IPS DF 4.7 (cell line): ENCODE measurements around the gene WNT5A.
"Not testable (repeated sequence)": the region's sequence is repeated elsewhere in the genome, so short reads cannot be mapped to it uniquely, and the experiment has no call there.

Experiments used
- DNase-seq: peaks from one replicate; pipeline ENCODE4 v3.0.0-alpha.2; 2013; ENCODE audit warnings: low spot score; ENCODE audit errors: extremely low read depth

The WNT5A gene

GRCh38 chr3:55507808-55508207, 20.7 kb upstream of the WNT5A start:
- no peak for DNase-seq

- no peak for DNase-seq
Measured at GRCh38 chr3:55505776-55506175, 18.7 kb upstream of the WNT5A start.

DNA sequence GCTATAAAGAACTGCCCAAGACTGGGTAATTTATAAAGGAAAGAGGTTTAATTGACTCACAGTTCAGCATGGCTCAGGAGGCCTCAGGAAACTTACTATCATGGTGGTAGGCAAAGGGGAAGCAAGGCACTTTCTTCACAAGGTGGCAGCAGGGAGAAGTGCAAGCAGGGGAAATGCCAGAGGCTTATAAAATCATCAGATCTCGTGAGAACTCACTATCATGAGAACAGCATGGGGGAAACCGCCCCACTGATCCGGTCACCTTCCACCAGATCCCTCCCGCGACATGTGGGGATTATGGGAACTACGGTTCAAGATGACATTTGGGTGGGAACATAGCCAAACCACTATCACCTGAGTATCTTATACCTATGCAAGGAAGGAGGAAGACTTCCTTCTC, 18.0 kb upstream of the WNT5A start:
- not testable (repeated sequence) for DNase-seq

DNA sequence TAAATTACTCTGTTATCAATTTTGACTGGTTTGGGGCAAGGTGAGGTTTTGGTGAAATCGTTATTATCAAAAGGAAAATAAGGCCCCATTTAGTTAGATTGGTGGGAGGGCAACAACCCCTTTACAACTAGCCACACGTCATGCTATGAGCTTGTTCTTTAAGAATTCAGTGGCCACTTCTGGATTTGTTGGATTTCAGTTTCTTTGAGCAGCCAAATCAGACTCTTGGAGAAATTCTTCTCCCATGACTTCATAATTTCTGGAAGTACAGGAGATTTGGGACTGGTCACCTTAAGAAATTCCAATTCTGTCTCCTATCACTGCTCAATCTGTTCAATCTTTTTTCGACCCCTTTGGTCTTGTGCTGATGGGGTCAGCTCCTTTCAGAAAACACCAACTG, 14.8 kb upstream of the WNT5A start:
- DNase-seq, result no peak

- DNase-seq, result no peak
Measured at GRCh38 chr3:55500555-55501330, 13.6 kb upstream of the WNT5A start.

DNA sequence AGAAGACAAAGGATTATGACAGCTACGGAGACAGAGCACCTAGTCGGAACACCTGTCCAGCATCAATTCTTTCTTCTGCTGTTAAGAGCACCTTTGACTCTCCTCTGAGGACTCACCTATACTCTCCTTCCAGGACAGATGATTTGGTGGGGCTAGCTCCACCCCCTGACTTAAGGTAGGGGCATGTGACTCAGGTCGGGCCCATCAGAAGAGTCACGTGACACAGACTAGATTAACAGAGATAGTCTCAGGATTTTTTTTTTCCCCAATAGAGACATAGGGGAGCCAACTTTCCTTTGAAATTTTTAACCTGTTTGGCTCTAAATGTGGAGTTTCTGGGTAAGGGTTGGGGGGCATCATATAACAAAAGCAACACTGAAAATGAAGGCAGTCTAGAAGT, 11.4 kb upstream of the WNT5A start:
- DNase-seq, result no peak

DNA sequence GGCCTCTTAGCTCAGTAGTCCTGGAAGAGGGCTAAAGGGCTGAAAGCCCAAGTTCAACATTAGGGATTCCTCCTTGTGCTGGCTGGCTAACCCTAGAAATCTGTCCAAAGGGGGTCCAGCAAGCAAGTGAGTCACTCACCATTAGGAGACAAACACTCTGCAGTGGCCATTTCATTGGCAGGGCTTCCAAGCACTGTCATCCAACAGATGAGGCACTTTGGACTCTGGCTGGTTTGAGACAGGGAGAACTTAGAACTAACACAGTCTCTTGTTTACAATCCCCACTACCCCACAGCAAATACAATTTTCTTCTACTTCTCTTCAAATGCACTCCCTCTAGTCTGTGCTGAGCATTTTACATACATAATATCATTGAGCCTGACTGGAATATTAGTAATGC, 10.1 kb upstream of the WNT5A start:
- no peak for DNase-seq

GRCh38 chr3:55494976-55495375, 7.9 kb upstream of the WNT5A start:
- DNase-seq, result no peak

GRCh38 chr3:55492976-55493375, 5.9 kb upstream of the WNT5A start:
- no peak for DNase-seq

DNA sequence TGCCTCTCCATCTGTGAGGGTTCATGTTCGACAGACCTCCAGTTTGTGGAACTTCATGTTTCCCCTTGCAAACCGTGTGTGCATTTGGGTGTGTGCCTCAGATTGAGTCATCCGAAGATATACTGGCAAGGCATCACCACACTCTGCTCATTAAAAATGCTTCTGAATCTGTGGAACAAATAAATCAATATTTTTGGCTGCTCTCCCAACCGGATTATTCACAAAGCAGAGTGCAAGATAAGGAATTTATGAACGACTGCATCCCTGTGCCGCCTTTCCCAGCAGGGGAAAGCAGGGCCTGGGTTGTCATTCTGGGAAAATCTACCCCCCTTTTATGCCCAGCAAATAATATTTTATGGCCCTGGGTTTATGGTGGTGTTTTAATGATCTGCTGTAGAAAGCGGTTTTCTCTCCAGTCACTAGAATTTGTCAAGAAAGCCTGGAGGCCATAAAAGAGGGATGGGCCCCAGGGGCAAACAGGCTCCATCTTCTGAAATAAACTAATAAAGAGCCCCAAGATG, 4.2 kb upstream of the WNT5A start:
- no peak for DNase-seq

- no peak for DNase-seq
Measured at GRCh38 chr3:55490276-55490913, 3.3 kb upstream of the WNT5A start.

DNA sequence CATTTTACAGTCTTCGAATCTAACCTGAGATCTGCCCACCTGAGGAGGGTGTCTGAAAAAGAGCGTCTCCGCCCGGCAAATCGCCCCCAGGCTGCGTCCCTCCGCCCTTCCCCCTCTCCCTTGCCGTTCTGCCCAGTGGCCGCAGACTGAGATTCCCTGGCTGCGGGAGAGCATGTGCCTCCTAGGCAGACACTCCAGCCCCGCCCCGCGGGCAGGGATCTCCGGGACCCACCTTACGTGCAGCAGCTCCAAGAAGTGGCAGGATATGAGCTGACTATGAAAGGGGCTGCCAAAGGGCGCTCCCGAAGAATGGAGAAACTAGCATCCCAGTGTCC, 2.7 kb upstream of the WNT5A start:
- DNase-seq, result no peak

DNA sequence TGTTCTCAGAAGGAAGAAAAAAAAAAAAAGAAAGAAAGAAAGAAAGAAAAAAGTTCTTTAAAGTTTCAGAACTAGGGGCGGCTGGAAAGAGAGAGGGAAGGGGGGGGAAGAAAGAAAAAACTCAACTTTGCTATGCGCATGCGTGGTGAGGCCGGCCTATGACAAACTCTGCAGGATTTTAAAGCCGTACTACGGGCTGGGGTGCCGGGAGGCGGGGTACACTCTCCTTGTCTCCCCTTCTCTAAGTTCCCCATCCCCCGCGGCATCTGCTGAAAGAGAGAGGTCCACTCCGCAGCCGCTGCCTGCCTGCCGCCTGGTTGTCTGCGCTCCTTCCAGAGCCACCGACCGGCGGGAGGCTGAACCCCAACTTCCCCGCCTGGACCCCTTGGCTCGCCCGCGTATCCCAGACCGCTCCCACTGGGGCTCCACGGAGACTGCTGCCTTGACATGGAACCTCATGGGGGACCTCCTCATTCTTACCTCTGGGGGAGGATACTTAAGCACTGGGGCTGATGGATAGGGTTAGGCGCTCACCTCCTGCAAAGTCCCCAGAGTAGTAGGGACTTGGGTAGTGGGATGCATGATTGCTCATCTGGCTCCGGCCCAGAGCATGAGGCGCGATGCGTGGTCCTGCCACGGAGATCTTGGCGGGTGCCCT, 1.4 kb upstream of the WNT5A start:
- no peak for DNase-seq

DNA sequence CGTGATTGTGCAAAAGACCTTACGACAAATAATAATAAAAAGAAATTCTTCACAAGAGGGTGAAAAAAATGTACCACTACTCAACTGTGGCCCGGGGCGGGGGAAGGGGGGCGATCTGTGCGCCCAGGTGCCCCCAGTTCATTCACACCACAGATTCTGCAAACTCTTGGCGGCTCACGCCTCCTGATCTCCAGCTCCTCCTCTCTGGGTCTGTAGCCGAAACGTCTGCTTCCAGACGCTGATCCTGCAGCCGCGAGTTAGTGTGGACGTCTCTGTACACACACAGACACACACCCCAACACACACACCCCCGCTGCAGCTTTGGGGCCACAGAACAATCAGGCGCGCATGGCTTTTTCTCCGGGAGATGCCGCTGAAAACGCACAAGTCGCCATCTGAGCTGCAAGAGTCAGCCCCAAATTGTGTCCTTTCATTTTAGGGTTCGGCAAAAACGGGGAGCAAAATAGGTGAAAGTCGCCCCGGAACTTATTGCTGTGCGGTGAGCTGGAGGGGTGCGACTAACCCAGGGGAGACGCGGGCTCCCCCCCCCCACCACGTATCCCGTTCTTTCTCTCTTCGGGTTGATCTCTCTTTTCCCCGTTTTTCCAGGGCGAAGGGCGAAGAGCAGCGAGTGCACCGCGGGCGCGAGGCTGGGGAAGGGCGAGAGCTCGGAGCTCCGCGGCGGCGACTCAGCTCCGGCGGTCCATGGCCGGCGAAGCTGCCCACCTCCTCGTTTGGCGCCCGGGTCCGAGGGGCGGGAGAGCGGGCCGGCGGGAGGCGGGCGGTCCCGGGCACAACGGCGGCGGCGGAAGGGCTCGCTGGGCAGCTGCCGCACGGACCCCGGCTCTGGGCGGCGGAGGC, 505 bp upstream of the WNT5A start:
- no peak for DNase-seq

GRCh38 chr3:55486101-55486856, 827 bp downstream of the WNT5A start:
- no peak for DNase-seq

DNA sequence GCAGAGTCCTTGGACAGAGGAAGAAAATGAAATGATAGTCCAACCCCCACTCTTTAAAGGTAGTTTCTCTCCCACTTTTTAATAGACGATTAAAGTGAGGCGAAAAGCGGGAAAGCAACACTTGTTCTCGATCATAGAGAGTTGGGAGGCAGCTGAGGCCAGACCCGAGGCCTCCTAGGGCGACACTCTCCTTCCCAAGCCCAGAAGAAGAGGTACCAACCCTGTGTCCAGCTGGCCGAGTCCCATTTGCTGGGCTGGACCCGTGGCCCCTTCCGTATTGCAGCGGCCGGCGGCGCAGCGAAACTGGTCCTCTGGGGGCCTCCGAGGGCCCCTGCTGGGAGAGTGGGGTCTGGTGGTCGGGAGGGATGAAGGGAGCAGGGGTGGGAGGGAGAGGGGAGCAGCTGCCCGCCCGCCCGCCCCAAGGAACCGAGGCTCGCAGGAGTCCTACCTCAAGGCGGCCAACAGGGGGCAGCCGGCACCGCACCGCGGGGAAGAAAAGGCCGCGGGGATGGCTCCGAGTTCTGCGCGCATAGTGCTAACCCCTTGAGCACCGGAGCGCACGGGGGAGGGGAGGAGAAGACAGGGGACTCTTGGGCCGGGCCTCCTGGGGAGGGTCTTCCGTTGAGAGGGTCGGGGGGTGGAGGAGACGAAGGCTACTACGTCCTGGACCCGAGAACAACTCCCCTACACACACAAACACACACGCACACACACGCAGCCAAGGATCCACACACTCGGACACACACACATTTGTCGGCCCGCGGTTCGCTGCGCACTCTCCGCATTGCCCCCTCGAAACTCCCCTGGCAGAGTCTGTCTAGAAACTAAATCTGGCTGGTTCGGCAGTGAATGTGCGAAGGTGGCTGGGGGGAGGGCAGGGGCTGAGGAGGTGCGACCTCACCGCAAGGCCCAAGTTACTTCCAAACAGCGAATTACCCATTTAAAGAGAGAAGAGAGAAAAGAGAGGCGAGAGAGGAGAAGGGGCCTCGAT, 2.0 kb downstream of the WNT5A start:
- DNase-seq, result no peak

DNA sequence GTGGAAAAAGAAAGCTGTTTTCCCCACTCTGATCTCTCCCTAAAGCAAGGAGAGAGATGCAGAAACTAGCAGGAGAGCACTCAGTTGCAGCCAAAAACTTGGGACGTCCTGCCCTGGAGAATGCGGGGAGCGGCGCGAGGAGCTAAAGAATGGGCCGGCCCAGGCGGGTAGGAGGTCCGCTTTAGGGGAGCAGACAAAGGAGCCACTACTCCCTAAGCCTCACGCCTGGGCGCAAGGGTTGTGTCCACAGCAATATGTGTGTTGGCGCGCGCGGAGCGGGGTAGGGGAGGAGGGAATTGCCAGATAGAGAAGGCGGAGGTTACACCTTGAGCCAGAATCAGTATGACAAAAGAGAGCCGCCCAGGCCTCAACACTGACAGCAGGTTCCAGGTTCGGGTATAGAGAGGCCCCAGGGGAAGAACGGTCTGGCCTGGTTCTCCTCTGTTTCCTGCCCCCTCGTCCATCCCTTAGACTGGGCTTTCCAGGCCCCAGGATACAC, 2.9 kb downstream of the WNT5A start:
- no peak for DNase-seq

GRCh38 chr3:55483196-55484095, 3.7 kb downstream of the WNT5A start:
- no peak for DNase-seq
